Body of pancreas (tissue), 4 donors: ENCODE data around the gene ADGRL2. TPM values are rescaled to one million over a fixed set of nuclear protein-coding genes. Genes with fewer than 3 reads are reported as not detected.

Source experiments
- ATAC-seq: fragments of 150-250 bp; one replicate; pipeline ENCODE4 v1.9.1; 2016
- DNase-seq, 4 donors: peaks; one replicate each; pipeline ENCODE4 v3.0.0-alpha.2; 2019
- H3K27ac ChIP-seq, 4 donors: fragments of 200-600 bp; sonication (generic); 1 replicate in 3 of 4; 2 replicates in 1 of 4; pipeline versions ENCODE4 v1.5.1 to v1.6.1; 2016 to 2019; ENCODE audit warnings: mild to moderate bottlenecking in 1 of 4, mixed read lengths in 1 of 4, moderate library complexity in 1 of 4
- H3K27me3 ChIP-seq, 2 donors: fragments of 200-600 bp; sonication (generic); one replicate each; pipeline ENCODE4 v1.6.0; 2016; ENCODE audit warnings: mild to moderate bottlenecking in 1 of 2
- H3K36me3 ChIP-seq, 2 donors: fragments of 200-600 bp; sonication (generic); replicated peaks in 1 of 2; 2 replicates each; pipeline ENCODE4 v1.5.1; 2016; ENCODE audit warnings: low read depth in 2 of 2; ENCODE audit not compliant: insufficient read depth in 1 of 2
- H3K4me1 ChIP-seq: fragments of 200-600 bp; sonication (generic); one replicate; pipeline ENCODE4 v1.6.0; 2016
- H3K4me3 ChIP-seq, 2 donors: fragments of 200-600 bp; sonication (generic); 1 replicate in 1 of 2; 2 replicates in 1 of 2; pipeline ENCODE4 v1.5.1; 2016 to 2019
- H3K9me3 ChIP-seq, 3 donors: fragments of 200-600 bp; sonication (generic); 1 replicate in 2 of 3; 2 replicates in 1 of 3; pipeline ENCODE4 v1.5.1; 2016
- POLR2A ChIP-seq, 3 donors: fragments of 450-650 bp; IDR thresholded peaks; one replicate each; pipeline ENCODE4 v1.6.1; 2016; ENCODE audit warnings: antibody characterized with exemption in 3 of 3, mild to moderate bottlenecking in 2 of 3
- WGBS, 2 donors: methylation state at CpG; one replicate each; pipeline ENCODE4 v1.1.5; 2017; 5-methylcytosine and 5-hydroxymethylcytosine counted together
- intact Hi-C: fragments of 100-400 bp; cut with DNase I; formaldehyde crosslinking; loops from one replicate; pipeline ENCODE4 v1.15.1; 2023
- total RNA-seq, 2 donors: library from RNA; depleted of rRNA; stranded (reverse); fragments of >200 nt; gene quantifications; one replicate each; pipeline ENCODE4 v1.1.0, GENCODE V29; 2016
- TF ChIP-seq, protein P1 (sequence below), 7 experiments: fragments of 450-650 bp in 4 of 7; fragments of 200-600 bp in 3 of 7; sonication (generic) in 3 of 7; IDR thresholded peaks; one replicate each; pipeline ENCODE4 v1.5.1; 2016 to 2019; ENCODE audit warnings: antibody characterized with exemption in 7 of 7

ADGRL2 gene
- total RNA-seq, 2 donors from 2014 or later, result 11.5 to 25.7 TPM

DNA sequence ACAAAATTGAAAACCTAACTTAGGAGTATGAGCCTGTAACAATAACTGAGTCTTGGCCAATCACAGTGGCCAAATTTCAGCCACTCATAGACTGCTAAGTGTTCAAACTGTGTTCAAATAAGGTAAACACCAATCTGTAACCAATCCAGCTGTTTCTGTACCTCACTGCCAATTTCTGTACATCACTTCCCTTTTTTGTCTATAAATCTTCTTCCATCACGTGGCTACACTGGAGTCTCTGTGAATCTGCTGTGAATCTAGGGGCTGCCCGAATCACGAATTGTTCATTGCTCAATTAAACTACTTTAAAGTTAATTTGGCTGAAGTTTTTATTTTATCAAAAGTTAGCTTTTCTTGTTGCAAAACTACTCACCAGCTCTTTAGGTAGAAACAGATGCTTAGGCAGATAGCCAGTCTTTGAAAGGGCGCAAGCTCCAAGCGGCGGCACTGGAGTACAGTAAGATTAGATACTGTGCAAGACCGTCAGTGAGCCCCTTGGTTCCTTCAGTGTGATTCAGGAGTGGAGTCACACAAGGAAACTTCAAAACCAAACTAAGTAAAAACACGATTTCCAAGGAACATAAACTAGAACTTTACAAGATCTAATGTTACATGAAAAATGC, 43.2 kb upstream of the ADGRL2 start:
- DNase-seq (no peak), ATAC-seq (no peak)
- 69 to 70% methylated on average over 8 of the region's 8 CpGs for WGBS, 2 donors
- no peak overlapping the region for H3K27ac ChIP-seq
- H3K27me3 ChIP-seq, result no peaks in the 10 kb centered on the region
- no peaks in the 10 kb centered on the region for H3K9me3 ChIP-seq
- intact Hi-C loops, result no loop called here
- no peaks in the 10 kb centered on the region for H3K36me3 ChIP-seq
- TF ChIP-seq, protein P1, sequence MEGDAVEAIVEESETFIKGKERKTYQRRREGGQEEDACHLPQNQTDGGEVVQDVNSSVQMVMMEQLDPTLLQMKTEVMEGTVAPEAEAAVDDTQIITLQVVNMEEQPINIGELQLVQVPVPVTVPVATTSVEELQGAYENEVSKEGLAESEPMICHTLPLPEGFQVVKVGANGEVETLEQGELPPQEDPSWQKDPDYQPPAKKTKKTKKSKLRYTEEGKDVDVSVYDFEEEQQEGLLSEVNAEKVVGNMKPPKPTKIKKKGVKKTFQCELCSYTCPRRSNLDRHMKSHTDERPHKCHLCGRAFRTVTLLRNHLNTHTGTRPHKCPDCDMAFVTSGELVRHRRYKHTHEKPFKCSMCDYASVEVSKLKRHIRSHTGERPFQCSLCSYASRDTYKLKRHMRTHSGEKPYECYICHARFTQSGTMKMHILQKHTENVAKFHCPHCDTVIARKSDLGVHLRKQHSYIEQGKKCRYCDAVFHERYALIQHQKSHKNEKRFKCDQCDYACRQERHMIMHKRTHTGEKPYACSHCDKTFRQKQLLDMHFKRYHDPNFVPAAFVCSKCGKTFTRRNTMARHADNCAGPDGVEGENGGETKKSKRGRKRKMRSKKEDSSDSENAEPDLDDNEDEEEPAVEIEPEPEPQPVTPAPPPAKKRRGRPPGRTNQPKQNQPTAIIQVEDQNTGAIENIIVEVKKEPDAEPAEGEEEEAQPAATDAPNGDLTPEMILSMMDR (IDR thresholded peaks at IDR 0.05), result no peak
- no peak for TF ChIP-seq POLR2A (IDR thresholded peaks at IDR 0.05)
- H3K4me1 ChIP-seq, result no peaks in the 10 kb centered on the region
- no peak overlapping the region for H3K4me3 ChIP-seq

DNA sequence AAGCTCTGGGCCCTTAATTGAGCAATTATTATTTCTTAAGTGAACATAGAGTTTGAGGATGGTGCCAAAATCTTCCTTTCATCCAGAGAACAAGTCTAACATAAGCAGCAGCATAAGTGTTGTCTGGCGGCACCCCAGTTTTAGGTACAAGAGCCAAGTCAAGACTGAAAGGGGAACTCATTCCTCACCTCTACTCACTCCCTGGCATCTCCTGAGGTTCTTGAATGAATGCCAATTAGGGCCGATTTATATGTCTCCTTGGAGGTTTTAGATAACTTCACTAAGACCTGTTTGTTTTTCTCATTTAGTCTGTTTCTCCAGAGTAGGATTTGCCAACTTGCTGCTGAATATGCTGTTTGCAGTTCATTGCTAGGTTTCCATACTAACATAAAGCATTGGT, 42.6 kb upstream of the ADGRL2 start:
- no peak overlapping the region for H3K27ac ChIP-seq
- H3K4me3 ChIP-seq, result no peak overlapping the region
- intact Hi-C loops, result no loop called here
- no peaks in the 10 kb centered on the region for H3K36me3 ChIP-seq
- 55 to 60% methylated on average over 2 of the region's 2 CpGs for WGBS, 2 donors
- ATAC-seq (no peak), DNase-seq (no peak)
- TF ChIP-seq, protein P1 (IDR thresholded peaks at IDR 0.05), result no peak
- TF ChIP-seq POLR2A (IDR thresholded peaks at IDR 0.05), result no peak
- H3K9me3 ChIP-seq, result no peaks in the 10 kb centered on the region
- H3K4me1 ChIP-seq, result no peaks in the 10 kb centered on the region
- H3K27me3 ChIP-seq, result no peaks in the 10 kb centered on the region

DNA sequence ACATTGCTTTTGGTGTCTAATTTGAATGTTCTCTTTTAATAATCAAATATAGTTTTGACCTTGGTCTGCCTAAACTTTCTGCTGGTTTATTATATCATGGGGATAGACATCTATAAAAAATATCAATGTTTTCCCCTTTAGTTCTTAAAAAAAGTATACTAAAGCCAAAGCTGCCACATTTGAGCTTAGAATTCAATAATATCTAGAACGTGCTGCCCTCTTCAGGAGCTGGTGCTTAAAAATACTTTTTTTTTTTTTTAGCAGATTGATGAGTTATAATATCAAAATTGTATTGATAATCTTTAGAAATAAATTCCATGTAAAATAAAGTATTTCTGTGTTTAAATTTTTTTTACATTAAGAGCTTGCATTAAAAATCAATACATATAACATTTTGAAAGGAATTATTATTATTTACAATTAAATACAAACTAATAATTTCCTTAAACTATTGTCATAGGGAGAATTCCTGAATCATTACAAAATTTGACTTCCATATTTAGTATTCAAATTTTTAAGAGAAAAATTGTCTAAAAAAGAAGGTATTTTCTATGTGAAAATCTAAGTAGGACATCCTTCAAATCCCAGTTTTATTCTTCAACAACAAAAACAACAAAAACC, 40.1 kb upstream of the ADGRL2 start:
- intact Hi-C loops, result no loop called here
- WGBS, 2 donors, result 0% methylated on average over 1 of the region's 1 CpG

DNA sequence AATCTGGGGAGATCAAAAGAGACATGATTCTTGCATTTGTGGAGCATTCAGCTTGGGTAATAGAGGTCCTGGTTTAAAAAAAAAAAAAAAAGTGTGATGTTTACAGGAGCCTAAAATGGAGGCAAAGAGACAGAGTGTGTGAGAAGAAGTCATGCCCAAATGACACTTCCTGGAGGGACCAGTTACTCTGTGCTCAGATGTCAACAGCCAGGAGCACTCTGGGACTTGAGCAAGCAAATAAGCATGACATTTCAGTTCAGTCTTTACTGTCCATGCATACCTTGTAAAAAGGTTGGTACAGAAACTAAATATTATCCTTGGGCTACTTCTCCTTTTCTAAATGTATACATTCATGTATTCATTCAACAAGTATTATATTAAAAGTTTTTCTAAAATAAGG, 25.2 kb upstream of the ADGRL2 start:
- no peak for ATAC-seq
- Histone ChIP-seq H3K9me3 (no peaks in the 10 kb centered on the region), H3K36me3 (no peaks in the 10 kb centered on the region), H3K4me1 (no peaks in the 10 kb centered on the region), H3K4me3 (no peak overlapping the region), H3K27me3 (no peaks in the 10 kb centered on the region), H3K27ac (no peak overlapping the region)
- no peak for TF ChIP-seq POLR2A (IDR thresholded peaks at IDR 0.05)
- TF ChIP-seq, protein P1 (IDR thresholded peaks at IDR 0.05), result no peak
- DNase-seq, result no peak
- intact Hi-C loops, result no loop called here

More for the DNA sequence above, 40.1 kb upstream of the ADGRL2 start:
- TF ChIP-seq POLR2A (IDR thresholded peaks at IDR 0.05), result no peak
- TF ChIP-seq, protein P1 (IDR thresholded peaks at IDR 0.05), result peak in 5 of 7 experiments; percentile 21 to 39 (median 31)
- no peak for ATAC-seq
- H3K9me3 ChIP-seq, result no peaks in the 10 kb centered on the region
- H3K27ac ChIP-seq, result no peak overlapping the region
- no peak overlapping the region for H3K4me3 ChIP-seq
- DNase-seq, result no peak
- H3K4me1 ChIP-seq, result no peaks in the 10 kb centered on the region
- H3K27me3 ChIP-seq, result no peaks in the 10 kb centered on the region
- H3K36me3 ChIP-seq, result no peaks in the 10 kb centered on the region
